ENCODE data around the gene GPC4.

The GPC4 gene

GRCh38 chrX:133410550-133410949 lies 4.7 kb downstream of the GPC4 start:
- no peak for DNase-seq (ENCODE audit: low spot score)

DNA sequence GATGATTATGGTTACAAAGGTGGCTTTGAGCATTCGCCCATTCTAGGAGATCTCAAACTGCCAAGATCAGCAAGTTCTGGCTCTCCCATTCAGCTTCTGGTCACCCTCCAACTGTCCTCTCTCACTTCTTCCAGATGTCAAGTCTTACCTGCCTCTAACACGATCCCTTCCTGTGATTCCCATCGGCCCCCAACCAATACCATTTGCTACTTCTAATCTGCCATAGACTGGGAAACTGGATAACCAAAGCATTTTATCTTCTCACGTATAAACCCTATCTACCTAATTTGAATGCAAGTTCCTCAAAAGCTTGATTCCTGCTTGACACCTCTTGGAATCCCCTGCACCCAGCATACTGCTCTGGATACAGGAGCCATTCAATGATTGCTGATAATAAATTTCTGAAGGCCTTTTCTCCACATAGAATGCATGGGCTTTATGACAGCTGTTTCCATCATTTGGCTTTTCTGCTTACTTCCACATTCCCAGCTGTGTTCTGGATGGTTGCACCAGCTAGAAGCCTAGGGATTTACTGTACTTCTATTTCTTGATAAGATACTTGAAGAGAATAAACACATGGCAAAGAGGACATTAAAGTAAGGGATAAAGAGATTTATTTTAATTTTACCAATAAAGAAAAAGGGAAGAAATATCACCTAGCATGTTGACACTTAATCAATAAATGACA lies 9.6 kb downstream of the GPC4 start:
- no peak for DNase-seq (ENCODE audit: low spot score)

DNA sequence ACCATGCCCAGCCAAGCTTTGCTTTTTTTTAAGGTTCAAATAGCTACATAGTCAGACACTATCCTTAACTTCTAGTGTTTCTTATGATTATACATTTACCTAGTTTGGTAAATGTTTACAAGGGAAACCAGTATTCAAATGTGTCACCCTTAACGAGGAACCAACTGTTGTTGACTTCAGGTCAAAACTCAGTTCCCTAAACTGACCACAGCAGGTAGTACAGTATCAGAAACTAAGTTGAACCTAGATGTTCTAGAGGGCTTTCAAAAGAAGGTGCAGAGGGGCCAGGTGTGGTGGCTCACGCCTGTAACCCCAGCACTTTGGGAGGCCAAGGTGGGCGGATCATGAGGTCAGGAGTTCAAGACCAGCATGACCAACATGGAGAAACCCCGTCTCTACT lies 11.3 kb downstream of the GPC4 start:
- DNase-seq (ENCODE audit: low spot score): no peak

- no peak for DNase-seq (ENCODE audit: low spot score)
Observed at GRCh38 chrX:133402830-133403625, 12.3 kb downstream of the GPC4 start.

GRCh38 chrX:133402042-133402453 lies 13.2 kb downstream of the GPC4 start:
- no peak for DNase-seq (ENCODE audit: low spot score)

DNA sequence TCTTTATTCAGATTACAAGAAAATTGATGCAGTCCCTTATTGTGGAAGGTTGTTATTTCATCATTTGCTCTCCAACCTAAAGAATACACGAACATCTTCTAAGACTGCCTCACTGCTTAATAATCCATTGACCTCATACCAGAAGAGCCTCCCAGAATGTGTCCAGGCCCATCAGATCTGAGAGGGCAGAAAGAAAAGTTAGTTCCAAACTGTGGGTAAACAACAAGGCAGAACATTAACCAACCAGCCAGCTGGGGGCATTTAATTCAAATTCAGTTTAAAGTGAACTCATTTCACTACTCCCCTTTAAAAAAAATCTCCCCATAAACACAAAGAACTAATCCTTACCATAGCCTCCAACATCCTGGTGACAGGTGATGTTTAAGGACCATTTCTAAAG lies 13.8 kb downstream of the GPC4 start:
- DNase-seq (ENCODE audit: low spot score): no peak

DNA sequence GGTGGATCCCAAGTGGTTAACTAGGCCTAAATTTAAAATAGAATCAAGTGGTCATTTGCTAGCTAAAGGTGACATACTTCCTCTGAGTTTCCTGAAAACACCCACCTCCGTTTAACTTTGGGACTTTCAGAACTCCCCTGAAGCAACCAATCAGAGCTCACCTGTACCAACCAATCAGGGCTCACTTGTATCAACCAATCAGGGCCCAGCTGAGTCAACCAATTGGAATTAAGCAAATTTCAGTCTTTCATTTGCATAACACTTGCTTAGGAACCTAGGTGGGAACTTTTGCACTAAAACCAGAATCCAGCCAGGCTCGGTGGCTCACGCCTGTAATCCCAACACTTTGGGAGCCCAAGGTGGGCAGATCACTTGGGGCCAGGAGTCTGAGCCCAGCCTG lies 15.9 kb downstream of the GPC4 start:
- DNase-seq (ENCODE audit: low spot score): no peak

DNA sequence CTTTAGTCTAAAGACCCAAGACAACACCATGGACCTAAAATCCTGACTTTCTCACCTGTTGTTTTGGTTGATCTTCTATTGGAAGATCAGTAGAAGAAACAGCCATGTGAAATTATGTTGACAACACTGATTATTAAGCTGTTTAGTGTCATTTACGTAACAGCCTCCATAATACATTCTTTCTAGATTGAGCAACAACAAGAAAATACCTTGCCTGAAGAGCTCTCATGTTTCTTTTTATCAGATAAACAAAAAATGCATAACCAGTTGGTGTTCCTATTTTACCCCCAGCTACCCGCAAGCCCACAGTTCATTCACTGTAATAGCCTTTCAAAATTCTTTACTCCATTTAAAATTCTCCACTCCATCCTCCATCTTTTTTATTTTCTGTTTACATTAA lies 20.5 kb downstream of the GPC4 start:
- DNase-seq (ENCODE audit: low spot score): no peak

GRCh38 chrX:133392671-133393070 lies 22.6 kb downstream of the GPC4 start:
- DNase-seq (ENCODE audit: low spot score): no peak

DNA sequence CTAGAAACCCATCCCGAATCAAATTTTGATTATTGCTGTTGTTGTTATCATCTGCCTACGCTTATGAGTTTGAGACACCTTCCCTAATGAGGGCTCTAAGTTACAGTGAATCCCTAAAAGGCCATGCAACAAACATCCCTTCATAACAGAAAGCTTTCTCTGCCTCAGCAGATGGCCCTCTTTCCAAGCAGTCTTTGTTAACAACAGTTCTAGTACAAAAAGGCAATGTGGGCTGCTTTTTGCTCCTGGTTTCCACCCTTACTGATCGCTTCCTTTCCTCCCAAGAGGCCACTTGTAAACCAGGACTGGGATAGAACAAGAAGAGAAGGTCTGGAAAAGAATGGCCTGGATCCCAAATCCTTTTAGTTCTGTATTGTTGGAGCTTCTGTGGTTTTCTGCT lies 24.2 kb downstream of the GPC4 start:
- DNase-seq (ENCODE audit: low spot score): no peak

- no peak for DNase-seq (ENCODE audit: low spot score)
Observed at GRCh38 chrX:133390676-133391075, 24.6 kb downstream of the GPC4 start.

GRCh38 chrX:133389975-133390374 lies 25.3 kb downstream of the GPC4 start:
- no peak for DNase-seq (ENCODE audit: low spot score)

GRCh38 chrX:133384454-133384853 lies 30.8 kb downstream of the GPC4 start:
- no peak for DNase-seq (ENCODE audit: low spot score)

- no peak for DNase-seq (ENCODE audit: low spot score)
Observed at GRCh38 chrX:133380711-133381619, 34.3 kb downstream of the GPC4 start.

DNA sequence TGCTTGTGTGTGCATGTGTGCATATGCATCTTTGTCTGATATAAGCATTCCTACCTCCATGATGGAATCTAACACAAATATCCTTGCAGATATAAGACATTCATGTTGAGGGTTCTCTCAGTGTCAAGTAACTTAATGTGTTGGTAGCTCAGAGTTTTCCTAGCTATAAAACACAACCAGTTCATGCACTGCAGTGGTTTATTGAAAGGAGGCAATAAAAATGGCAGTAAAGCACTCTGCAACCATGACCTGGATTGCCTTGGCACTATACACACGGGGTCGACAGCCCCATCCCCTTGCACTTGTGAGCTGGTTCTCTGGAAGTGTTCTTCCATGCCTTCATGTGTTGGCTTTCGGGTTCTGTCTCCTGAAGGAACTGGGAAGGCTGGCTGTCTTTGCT lies 38.9 kb downstream of the GPC4 start:
- DNase-seq (ENCODE audit: low spot score): no peak

DNA sequence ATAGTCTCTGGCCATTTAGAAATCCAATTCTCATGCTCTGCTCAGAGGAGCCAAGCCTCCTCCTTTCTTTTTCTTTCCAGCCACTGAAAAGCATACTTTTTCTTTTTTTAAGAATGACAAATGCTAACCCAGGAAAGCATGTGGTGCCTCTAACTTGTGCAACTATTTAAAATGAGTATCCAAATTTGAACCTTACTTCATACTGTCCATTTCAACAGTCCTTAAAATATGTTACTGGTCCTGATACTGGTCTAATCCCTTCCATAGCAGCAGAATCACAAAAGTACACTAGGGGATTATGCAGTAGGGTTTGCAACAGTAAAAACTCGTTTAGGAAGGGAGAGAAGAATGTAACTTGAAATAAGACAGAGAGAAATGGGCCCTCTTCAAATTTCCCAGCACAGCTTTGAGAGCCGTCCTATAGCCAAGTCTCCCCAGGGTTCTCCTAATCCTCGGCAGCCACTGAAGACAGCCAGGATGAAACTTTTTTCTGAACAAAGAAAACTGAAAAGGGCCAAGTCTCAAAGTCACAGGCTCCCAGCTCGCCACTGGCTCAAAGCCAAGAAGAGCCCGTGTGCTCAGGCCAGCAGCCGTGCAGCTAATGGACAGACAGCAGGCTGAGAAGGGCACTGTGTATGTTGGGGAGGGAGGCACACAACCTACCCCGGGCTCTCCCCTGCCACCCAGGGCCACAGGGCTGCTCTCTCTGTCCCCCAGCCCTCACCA lies 39.5 kb downstream of the GPC4 start:
- DNase-seq (ENCODE audit: low spot score): no peak

GRCh38 chrX:133374874-133375387 lies 40.4 kb downstream of the GPC4 start:
- DNase-seq (ENCODE audit: low spot score): no peak

- DNase-seq (ENCODE audit: low spot score): no peak
Observed at GRCh38 chrX:133373386-133374079, 41.8 kb downstream of the GPC4 start.

DNA sequence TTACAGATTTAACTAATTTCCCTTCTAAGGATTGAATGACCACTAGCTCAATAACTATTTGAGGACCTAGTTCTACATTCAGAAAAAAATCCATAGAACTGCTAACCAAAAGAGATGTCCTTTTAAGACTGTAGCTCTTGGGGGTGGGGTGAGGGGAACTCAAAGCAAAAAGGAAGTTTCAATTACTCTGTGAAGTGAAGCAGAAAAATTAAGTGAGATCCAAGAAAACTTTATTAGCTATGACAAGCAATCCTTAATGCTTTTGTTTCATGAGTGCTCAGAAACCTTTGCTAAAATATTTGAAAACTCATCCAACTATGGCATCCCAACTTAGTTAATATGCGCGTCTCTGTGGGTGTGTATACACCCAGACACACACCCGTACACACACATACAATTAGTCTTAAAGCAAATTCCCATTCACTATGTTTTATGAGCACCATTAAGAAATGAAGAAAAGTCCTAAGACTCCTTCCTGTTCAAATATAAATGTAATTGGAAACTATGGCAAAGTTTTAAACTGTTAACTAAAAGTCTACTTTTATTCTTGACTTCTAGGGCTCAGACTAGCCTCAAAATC lies 44.5 kb downstream of the GPC4 start:
- DNase-seq (ENCODE audit: low spot score): no peak

DNA sequence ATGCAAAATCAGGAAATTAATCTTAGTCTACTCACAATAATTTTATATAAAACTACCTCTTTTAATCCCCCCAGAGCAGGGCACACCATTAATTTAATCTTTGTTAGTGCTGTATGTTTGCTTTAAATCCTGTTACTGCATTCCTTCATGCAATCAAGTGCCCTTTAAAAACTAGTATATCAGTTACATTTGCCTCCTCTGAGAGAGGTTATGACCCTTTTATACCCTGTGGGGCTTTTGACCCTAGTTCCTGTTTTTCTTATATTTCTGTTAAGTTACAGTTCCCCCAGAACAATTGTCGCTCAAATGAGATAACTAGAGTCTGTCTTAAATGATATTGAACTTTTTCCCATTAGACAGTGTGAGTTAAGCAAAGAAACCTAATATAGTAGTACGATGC lies 46.2 kb downstream of the GPC4 start:
- DNase-seq (ENCODE audit: low spot score): no peak

- no peak for DNase-seq (ENCODE audit: low spot score)
Observed at GRCh38 chrX:133366735-133367134, 48.6 kb downstream of the GPC4 start.

Measured in hepatic stellate cell (primary cell).